HG02642 (cell line): ENCODE data around the gene ANKRD44.
"Not testable (repeated sequence)": the region's sequence is repeated elsewhere in the genome, so short reads cannot be mapped to it uniquely, and the experiment has no call there.

ENCODE experiments used
- ATAC-seq: cut with Tn5 transposase; IDR thresholded peaks from one replicate; pipeline ENCODE4 v1.9.1; 2021; ENCODE audit warnings: mild to moderate bottlenecking; ENCODE audit not compliant: unreplicated experiment, poor library complexity

Gene ANKRD44

DNA sequence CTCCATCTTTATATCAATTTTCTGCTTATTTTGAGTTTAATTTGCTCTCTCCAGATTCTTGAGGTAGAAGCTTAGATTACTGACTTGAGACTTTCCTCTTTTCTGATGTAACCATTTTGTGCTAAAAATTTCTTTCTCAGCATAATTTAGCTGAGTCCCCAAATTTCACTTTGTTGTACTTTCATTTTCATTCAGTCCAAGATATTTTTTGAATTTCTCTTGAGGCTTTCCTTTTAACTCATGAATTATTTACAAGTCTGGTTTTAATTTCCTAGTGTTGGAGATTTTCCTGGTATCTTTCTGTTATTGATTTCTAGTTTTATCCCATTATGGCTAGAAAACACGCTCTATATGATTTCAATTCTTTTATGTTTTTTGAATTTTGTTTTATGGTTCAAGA lies 239.4 kb downstream of the ANKRD44 start:
- ATAC-seq: no peak

DNA sequence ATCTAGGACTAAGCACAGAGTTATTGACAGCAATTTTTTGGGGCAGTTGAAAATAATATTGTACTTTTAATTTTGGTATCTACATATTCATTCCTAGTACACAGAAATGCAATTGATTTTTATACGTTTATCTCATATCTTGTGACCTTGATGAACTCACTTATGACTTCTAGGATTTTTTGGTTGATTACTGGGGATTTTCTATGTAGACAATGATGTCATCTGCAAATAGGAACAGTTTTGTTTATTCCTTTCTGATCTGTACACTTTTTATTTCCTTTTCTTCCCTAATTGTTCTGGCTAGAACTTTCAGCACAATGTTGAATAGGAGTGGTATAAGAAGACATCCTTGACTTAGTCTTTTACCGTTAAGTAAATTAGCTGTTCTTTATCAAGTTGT lies 240.6 kb downstream of the ANKRD44 start:
- no peak for ATAC-seq

DNA sequence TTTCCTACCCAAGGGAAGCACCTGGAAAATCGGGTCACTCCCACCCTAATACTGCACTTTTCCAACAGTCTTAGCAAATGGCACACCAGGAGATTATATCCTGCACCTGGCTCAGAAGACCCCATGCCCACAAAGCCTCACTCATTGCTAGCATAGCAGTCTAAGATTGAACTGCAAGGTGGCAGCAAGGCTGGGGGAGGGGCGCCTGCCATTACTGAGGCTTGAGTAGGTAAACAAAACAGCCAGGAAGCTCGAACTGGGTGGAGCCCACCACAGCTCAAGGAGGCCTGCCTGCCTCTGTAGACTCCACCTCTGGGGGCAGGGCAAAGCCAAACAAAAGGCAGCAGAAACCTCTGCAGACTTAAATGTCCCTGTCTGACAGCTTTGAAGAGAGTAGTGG lies 248.0 kb downstream of the ANKRD44 start:
- not testable (repeated sequence) for ATAC-seq

DNA sequence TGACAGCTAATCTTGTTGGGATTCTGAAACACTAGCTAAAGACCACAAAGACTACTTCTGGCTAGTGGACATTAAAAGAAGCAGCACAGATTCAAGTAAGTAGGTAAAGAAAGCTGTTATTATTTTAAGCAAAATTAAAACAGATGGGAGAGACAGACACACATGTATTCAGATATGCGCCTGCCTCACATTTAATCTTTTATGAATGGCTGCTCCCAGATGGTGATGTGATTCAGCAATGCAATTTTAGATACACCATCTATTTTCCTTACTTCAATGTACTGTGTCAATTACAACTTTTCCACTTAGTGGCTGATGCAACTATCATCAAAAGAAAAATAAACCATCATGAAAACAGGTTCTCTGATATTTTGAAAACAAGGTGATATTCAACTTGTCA lies 251.1 kb downstream of the ANKRD44 start:
- ATAC-seq: no peak

DNA sequence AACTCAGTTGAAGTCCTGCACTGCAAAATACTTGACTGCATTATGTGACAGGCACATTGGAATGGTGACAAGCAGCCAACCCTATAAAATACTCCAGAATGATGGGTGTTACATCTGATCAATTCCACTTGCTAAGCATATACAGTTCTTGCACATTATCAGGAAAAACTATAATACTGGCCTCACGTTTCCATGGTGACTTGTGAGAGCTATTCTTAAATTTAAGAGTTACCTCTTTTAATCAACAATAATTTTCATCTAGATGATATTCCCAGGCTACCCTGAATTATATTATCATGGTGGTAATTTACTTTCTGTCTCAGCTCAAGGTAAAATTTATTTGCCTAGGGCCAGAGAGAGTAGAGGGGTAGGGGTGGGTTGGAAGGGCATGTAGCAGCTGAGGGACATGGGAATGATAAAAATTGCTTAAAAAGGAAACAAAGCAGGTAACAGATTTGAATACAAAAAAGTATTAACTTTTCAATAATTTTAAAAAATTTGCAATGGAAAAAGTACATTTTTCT lies 251.7 kb downstream of the ANKRD44 start:
- no peak for ATAC-seq

DNA sequence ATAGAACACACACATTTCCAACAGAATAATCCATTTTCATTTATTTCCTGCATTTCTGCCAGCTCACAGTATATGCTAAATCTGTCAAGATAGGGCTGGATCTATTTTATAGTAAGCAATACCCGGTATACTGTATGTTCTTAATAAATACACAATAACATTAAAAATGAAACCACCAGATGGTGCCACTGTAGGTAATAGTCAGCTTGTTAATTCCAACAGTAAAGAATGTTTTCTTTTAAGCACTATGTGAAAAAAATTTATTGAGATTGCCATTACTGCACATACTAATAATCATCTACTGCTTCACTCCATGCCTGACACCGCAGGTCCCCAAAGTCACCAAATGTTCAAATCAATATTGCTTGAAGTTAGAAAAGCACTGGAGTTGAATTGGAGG lies 252.6 kb downstream of the ANKRD44 start:
- no peak for ATAC-seq

DNA sequence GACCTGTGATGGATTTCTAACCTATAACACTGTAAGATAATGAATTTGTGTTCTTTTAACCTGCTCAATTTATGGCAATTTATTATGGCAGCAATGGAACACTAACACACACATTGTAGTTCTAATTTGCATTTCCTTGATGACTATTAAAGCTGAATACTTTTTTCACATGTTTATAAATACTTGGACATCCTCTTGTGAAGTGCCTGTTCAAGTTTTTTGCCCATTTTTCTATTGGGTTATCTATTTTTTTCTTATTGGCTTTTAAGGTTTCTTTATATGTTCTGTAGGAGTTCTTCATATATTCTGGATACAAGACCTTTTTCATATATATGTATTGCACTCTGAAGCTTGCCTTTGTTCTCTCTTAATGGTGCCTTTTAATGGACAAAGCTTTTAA lies 255.5 kb downstream of the ANKRD44 start:
- no peak for ATAC-seq

DNA sequence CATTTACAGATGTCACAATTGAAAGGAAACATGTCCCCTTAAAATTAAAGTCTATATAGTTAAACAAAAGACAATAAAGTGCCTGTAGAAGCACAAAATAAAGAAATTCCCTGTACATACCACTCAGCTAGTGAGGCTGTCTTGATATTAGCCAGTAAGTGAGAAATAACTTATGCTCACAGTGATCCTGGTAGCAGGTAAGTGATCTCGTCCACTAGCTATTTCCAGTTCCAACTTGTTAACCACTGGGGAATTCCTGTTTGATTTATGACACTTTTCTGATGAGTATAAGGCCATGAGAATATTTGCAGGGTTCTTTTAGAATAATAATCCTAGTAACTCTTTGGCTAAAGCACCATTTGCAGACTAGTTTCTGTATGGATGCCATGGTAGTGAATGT lies 256.1 kb downstream of the ANKRD44 start:
- no peak for ATAC-seq

DNA sequence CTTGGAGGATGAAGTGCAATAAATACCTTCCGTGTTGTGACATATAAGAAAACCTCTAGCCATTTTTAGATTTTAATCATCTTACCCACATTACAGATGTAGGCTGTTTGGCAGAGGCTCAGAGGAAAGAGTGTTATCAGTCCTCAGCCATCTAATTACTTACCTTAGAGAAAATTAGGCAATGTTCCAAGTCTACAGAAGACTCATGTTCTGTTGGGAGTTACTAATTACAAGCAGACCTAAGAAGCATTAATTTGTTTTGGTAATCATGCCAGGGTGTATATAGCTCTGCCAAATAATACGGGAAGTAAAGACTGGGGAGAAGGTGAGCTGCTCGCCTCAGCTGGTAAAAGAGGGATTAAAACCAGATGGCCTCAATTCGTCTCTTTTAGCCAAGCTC lies 258.2 kb downstream of the ANKRD44 start:
- no peak for ATAC-seq

DNA sequence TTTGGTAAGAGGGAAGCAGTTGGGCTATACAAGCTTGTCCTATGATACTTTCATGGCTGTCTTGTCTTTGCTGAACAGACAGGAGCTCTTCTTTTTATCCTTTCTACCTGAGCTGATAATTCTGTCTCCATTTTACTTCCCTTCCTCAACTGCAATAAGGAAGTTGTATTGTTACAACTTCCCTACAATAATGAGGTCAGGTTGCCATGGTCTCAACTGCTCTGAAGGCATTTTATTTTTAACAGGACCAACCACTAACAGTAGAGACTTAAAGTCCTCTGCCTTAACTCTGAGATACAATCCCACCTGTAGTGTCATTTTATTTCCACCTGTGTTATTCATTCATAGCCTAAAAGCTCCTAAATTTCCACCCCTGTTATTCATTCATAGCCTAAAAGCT lies 265.5 kb downstream of the ANKRD44 start:
- ATAC-seq: no peak

DNA sequence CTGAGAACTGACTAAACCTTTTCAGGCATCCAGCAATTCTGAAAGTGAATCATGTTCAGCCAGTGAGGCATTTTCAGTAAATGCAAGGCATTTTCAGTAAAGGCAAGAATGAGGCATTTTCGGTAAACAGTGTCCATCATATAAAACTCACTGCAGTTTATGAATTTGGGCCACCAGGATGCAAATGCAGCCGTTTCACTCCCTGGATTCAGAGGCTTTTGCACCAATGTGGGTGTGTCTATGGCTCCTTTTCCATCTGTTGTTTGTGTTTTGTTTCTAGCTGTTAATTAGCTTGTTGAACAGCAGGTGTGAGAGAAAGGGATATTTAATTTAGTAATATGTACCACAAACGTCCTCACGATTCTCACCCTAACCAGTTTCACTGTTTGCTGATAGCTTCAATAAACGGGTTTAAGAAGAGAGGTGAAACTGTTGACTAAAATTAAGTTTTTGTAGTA lies 267.8 kb downstream of the ANKRD44 start:
- ATAC-seq: no peak

DNA sequence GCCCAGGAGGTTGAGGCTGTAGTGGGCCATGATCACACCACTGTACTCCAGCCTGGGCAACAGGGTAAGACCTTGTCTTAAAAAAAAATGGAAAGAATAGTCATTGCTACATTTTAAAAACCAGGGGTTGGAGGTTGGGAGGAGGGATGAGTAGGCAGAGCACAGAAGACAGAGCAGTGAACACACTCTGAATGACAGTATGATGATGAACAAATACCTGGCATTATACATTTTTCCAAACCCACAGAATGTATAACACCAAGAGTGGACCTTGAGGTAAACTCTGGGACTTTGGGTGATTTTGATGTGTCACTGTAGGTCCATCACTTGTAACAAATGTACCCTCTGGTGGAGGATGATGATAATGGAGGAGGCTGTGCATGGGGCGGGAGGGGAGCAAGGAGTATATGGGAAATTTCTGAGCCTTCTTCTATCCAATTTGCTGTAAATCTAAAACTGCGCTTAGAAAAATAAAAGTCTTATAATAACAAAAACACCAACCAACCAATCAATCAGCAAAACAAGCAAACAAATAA lies 272.6 kb downstream of the ANKRD44 start:
- no peak for ATAC-seq

DNA sequence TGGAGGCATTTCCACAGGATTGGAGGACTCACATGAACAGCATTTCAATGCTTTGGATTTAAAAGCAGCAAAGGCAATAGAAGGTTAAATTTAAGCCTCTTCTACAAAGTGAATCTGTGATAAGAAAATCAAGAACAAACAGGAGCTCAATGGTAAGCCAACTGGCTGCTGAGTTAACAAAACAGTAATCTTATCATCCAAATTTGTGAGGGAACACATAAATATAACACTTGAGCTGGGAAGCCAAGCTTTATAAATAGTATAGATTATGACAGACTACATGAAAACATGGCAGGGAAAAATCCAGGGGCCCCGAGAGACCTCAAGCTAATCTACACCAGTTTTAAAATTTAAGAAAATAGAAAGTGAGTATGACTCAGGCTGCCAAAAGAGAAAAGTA lies 275.6 kb downstream of the ANKRD44 start:
- ATAC-seq: no peak

DNA sequence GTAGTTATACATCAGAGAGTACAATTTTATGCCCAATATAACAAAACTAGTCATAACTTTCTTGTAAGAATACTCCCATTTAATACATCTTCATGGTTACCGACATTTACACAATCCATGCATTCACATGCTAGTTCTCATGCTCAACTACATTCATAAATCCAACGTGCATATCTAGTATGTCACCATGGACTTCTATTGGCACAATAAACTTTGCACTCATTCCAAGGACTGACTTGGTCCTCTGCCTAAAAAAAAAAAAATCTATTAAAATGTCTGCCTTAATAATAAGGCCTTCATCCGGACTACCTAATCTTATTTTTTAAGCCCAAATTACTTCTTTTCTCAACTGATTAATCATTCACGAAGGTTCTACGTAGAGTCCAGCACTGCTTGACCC lies 276.3 kb downstream of the ANKRD44 start:
- ATAC-seq: no peak

DNA sequence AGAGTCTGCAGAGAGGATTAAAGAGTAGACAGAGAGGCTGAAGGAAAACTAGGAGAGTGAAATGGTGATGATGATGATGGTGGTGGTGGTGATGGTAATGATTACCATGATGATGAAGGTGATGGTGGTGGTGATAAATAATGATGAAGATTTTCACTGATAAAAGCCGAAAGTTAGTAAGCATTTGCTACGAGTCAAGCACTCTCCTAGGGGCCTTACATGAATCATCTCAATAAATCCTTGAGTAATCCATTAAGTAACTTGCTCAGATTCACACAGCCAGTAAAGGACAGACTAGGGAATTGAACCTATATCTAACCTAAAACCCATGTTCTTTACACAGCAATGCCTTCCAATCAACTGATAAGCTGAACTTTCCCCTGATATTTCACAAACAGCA lies 277.4 kb downstream of the ANKRD44 start:
- ATAC-seq: no peak

DNA sequence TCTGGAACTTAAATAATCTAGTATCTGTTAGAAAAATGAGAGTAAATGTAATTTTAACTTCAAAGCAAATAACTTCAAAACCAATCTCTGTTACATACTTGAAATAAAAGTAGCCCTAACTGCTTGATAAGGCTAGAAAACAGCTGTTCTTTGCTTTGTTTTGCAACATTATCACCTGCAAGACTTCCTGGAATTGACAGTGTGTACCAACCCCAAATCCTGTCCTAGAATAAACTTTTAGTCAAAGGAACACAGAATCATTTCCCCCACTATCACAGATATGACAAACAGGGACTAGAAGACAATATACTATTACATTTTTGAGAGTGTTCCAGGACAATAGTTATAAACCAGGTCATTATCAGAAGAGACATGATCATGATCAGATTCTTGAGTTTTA lies 278.8 kb downstream of the ANKRD44 start:
- ATAC-seq: no peak

DNA sequence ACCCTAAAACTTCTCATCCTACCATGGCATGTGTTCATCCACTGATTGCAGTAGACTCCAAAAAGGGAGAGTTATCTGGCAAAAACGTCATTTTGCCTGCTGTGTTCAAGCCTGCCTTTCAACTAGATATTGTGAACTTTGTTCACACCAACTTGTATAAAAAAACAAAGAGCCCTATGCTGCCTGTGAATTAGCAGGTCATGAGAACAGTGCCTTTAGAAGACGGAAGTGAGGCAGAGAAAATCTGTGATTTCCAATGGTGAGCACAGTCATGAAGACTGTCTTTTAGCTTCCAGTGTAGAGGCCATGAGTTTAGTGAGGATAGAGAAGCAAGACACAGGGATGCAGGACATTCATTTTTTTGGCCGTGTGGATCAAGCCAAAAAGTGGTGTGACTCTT lies 280.5 kb downstream of the ANKRD44 start:
- no peak for ATAC-seq

DNA sequence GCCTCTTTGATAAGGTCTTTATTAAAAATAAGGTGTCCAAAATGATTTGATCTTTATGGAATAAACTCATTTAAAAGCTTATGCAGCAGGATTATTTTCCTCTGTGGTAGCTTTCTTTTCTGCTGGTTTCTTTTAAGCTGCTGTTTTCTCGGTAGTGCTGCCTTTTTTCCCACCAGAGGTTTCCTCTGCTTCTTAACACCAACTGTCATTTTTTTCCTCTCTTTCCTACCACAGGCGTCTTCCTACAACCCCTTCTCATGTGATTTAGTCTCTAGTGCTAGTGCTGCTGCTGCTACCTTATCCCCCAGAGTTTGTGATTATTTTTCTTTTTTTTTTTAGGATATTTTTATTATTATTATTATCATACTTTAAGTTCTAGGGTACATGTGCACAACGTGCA lies 281.9 kb downstream of the ANKRD44 start:
- no peak for ATAC-seq

DNA sequence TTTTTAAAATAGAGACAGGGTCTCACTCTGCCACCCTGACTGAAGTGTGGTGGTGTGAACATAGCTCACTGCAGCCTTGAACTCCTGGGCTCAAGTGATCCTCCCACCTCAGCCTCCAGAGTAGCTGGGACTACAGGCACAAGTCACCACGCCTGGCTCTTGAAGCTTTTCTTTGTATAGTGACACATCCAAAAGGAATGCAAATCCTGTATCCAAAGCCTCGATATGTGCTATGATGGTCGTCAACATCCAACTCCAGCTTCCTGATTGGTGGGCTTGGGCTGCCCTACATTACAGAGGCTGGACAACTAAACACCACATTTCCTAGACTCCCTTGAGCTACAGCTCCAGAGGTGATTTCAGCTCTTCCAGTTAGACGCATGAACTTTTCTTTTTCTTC lies 282.4 kb downstream of the ANKRD44 start:
- ATAC-seq: no peak

DNA sequence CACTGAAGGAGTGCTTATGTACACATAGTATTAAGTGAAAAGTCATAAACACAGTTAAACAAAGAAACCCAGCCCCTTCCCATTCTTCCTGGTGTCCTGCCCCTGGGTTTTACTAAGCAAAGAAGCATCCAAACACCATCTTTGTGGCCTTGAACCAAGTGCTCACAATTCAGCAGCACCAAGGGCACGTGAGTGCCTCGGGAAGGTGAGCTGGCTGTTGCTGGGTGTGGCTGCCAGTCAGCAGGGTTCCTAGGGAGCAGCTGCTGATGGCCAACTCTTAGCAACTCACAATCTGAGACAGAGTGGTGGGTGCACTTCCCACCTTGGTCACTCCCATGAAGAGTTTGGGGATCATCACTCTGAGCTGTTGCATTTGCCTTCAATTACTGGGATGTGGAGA lies 286.4 kb downstream of the ANKRD44 start:
- no peak for ATAC-seq

DNA sequence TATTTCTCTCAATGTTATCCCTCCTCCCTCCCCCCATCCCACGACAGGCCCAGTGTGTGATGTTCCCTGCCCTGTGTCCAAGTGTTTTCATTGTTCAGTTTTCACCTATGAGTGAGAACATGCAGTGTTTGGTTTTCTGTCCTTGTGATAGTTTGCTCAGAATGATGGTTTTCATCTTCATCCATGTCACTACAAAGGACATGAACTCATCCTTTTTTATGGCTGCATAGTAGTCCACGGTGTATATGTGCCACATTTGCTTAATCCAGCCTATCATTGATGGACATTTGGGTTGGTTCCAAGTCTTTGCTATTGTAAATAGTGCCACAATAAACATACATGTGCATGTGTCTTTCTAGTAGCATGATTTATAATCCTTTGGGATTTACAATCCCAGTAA lies 289.7 kb downstream of the ANKRD44 start:
- ATAC-seq: not testable (repeated sequence)

DNA sequence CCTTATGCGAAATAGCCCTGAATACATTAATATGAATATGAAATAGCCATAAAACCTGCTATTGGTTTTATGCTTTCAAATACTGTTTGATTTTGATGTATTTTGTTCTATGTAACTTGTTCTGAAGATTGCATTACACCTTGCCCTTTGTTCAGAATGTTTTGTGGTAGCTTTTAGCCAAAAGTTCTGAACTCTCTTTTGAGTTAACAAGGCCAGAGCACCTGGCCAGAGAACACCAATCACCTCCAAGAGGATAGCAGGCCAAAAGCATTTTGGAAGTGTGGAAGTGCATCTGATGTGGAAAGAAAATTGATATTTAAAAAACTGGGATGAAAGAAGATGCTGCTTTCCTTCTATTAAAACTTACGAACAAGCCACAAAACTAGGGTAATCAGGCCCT lies 297.5 kb downstream of the ANKRD44 start:
- no peak for ATAC-seq
